ENCODE data around the gene CFAP74. TPM values are rescaled to one million over a fixed set of nuclear protein-coding genes. Genes with fewer than 3 reads are reported as not detected.

Gene CFAP74
- total RNA-seq, 1 donor from 2014 or later = not detected

DNA sequence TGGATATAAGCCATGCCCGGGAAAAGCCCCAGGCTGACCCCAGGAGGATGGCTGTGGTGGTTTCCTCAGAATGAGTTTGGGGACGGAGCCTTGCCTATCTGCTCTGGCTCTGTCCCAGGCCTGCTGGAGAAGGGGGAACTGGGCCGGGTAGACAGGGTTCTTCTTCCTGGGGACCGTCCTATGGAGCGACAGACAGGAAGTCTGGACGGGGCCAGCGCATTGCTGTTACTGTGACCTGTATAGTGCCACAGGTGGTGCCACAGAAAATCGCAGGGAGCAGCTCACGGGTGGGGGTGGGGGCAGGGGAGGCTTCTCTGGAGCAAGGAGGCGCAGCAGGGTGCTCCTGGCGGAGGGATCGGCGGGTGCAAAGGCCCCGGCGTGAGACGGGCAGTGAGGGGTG lies 36.4 kb downstream of the CFAP74 start:
- Mint-ChIP-seq H3K4me1 (ENCODE audit: unreplicated experiment) (no peaks in the 10 kb centered on the region), H3K27ac (ENCODE audit: unreplicated experiment) (no peak overlapping the region), H3K27me3 (ENCODE audit: unreplicated experiment) (peaks cover 6% of the 10 kb centered on the region), H3K4me3 (ENCODE audit: unreplicated experiment) (no peak overlapping the region), H3K36me3 (ENCODE audit: unreplicated experiment) (no peaks in the 10 kb centered on the region), H3K9me3 (ENCODE audit: unreplicated experiment) (no peaks in the 10 kb centered on the region)
- TF ChIP-seq CTCF (IDR thresholded peaks at IDR 0.05) = no peak
- DNase-seq (ENCODE audit: extremely low spot score, unreplicated experiment) = no peak

DNA sequence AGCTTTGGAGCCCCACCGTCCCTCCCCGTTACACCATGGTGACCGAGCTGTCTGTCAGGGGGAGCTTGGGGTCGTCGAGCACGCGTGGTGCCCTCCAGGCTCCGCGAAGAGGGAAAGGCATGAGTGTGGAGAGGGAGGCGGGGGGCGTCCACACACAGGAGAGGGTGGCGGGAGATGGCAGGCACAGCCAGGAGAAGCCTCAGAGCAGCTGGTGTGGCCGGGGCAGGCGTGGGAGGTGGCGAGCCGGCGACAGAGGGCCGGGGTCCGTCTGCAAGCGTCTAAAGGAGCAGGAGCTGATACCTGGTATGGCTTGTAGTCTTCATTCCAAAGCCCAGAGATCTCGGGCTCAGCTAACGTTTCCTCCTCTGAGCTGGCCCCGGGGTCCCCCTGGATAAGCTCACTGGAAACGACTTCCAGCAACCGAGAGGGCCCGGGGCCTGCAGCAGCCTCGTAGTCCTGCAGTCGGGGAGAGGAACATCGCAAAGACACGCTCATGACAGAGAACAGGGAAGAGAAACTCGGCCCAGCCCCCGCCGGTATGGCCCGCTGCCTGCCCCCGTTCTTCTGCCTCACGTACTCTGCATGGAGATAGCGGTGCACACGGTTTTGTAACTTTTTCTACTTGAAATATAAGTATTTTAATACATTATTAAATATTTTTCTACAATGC lies 37.4 kb downstream of the CFAP74 start:
- Mint-ChIP-seq H3K4me1 (ENCODE audit: unreplicated experiment) (no peaks in the 10 kb centered on the region), H3K4me3 (ENCODE audit: unreplicated experiment) (no peak overlapping the region), H3K27ac (ENCODE audit: unreplicated experiment) (no peak overlapping the region), H3K27me3 (ENCODE audit: unreplicated experiment) (peaks cover 14% of the 10 kb centered on the region), H3K9me3 (ENCODE audit: unreplicated experiment) (no peaks in the 10 kb centered on the region), H3K36me3 (ENCODE audit: unreplicated experiment) (no peaks in the 10 kb centered on the region)
- no peak for DNase-seq (ENCODE audit: extremely low spot score, unreplicated experiment)
- TF ChIP-seq CTCF (IDR thresholded peaks at IDR 0.05) = no peak

DNA sequence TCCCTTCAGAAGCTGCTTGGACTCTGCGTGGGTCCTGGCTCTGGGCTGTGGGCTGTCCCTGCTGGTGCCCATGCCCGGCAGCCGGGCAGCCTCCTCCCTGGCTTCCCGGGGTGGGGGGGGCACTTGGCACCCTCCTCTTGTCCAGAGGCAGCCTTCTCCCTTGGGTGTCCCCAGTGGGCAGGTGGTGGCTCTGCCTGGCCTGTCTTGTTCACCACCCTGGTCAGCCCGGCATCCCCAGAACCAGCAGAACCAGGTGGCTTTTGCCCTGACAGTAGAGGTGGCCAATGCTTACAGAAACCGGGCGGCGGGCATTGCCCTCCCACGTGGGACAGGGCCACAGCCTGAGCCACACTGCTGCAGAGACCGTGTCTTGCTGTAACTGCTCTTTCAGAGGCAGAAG lies 38.0 kb downstream of the CFAP74 start:
- H3K9me3 Mint-ChIP-seq (ENCODE audit: unreplicated experiment) = no peaks in the 10 kb centered on the region
- H3K27ac Mint-ChIP-seq (ENCODE audit: unreplicated experiment) = no peak overlapping the region
- no peak for TF ChIP-seq CTCF (IDR thresholded peaks at IDR 0.05)
- peaks cover 20% of the 10 kb centered on the region for H3K27me3 Mint-ChIP-seq (ENCODE audit: unreplicated experiment)
- H3K4me1 Mint-ChIP-seq (ENCODE audit: unreplicated experiment) = no peaks in the 10 kb centered on the region
- no peak for DNase-seq (ENCODE audit: extremely low spot score, unreplicated experiment)
- H3K4me3 Mint-ChIP-seq (ENCODE audit: unreplicated experiment) = no peak overlapping the region
- no peaks in the 10 kb centered on the region for H3K36me3 Mint-ChIP-seq (ENCODE audit: unreplicated experiment)

GRCh38 chr1:1964811-1965210 lies 38.8 kb downstream of the CFAP74 start:
- Mint-ChIP-seq H3K27ac (ENCODE audit: unreplicated experiment) (no peak overlapping the region), H3K4me1 (ENCODE audit: unreplicated experiment) (no peaks in the 10 kb centered on the region), H3K9me3 (ENCODE audit: unreplicated experiment) (no peaks in the 10 kb centered on the region), H3K36me3 (ENCODE audit: unreplicated experiment) (no peaks in the 10 kb centered on the region), H3K27me3 (ENCODE audit: unreplicated experiment) (peaks cover 23% of the 10 kb centered on the region), H3K4me3 (ENCODE audit: unreplicated experiment) (no peak overlapping the region)
- no peak for TF ChIP-seq CTCF (IDR thresholded peaks at IDR 0.05)
- DNase-seq (ENCODE audit: extremely low spot score, unreplicated experiment) = no peak

DNA sequence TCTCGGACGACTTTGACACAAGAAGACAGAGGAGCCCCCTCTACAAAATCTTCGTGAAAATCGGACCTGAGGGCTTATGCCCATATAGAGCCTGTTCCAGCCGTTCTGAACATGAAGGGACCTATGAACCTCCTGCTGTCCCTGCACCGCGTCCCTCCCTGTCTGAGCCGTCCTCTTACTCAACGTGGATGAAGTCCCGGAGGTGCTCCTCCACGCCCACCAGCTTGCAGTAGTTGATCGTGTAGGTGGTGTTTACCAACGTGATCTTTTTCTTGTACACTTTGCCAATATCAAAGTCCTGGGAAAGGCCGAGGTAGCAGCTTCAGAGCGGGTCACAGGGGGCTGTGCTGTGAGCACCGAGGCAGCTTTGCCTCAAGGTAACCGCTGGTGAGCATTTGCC lies 40.0 kb downstream of the CFAP74 start:
- Mint-ChIP-seq H3K9me3 (ENCODE audit: unreplicated experiment) (no peaks in the 10 kb centered on the region), H3K27ac (ENCODE audit: unreplicated experiment) (no peak overlapping the region), H3K27me3 (ENCODE audit: unreplicated experiment) (peaks cover 30% of the 10 kb centered on the region), H3K36me3 (ENCODE audit: unreplicated experiment) (no peaks in the 10 kb centered on the region), H3K4me1 (ENCODE audit: unreplicated experiment) (no peaks in the 10 kb centered on the region), H3K4me3 (ENCODE audit: unreplicated experiment) (no peak overlapping the region)
- no peak for TF ChIP-seq CTCF (IDR thresholded peaks at IDR 0.05)
- no peak for DNase-seq (ENCODE audit: extremely low spot score, unreplicated experiment)
